ENCODE data around the gene MEIKIN. TPM values are rescaled to one million over a fixed set of nuclear protein-coding genes. Genes with fewer than 3 reads are reported as not detected.

Gene MEIKIN
- total RNA-seq, 1 experiment from 2014 or later: not detected

DNA sequence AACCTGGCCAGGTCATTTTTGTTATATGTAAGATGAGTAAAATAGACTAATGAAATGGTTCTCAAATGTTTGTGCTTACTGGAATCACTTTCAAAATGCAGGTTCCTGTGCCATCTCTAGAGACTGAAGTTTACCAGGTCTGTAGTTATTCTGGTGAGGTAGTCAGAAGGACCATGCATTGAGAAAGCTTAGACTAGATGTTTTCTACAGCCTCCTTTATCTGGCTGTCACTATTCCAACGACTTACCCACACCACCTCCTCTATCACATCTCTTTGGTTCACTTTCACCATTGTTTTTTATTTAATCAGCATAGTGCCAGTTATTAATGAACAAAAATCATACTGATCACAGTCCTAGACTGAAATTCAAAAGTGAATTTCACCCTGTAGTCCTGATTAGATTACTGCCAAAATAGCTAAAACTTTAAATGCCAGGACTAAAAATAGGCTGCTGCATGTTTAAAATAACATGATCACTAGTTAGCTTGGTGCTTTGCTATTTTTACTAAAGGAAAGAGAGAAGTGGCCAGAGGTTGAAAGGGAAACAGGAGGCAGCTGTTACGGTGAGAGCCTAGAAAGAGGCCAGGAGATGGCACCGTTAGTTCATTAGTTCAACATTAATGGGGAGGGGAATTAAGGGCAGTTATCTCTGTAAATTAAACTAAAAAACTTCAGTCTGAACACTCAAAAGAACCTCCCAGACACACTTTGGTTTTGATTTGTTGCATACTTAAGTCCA lies 134.8 kb downstream of the MEIKIN start:
- H3K4me3 Mint-ChIP-seq (ENCODE audit: low read depth, unreplicated experiment): no peak overlapping the region
- no peaks in the 10 kb centered on the region for H3K27me3 Mint-ChIP-seq (ENCODE audit: unreplicated experiment)
- CTCF ChIA-PET: interaction anchor here (0.7 to 2.2 kb wide), 4 partner anchors 11 to 253 kb away, joined by 3 to 19 read pairs (median 5); partner anchors contain the start of gene FNIP1
- no peaks in the 10 kb centered on the region for H3K36me3 Mint-ChIP-seq (ENCODE audit: insufficient read depth, unreplicated experiment)
- no peaks in the 10 kb centered on the region for H3K9me3 Mint-ChIP-seq (ENCODE audit: low read depth, unreplicated experiment)
- intact Hi-C loops (cut with micrococcal nuclease; ENCODE audit: unreplicated experiment): loop anchor here (1.0 kb wide), 1 partner anchor 197 kb away; no protein-coding TSS in a partner anchor
- BruUV-seq (replicated peaks): no TSS peak
- peak; percentile 19 for DNase-seq
- H3K4me1 Mint-ChIP-seq (ENCODE audit: low read depth, unreplicated experiment): peaks cover 10% of the 10 kb centered on the region
- no peak overlapping the region for H3K27ac Mint-ChIP-seq (ENCODE audit: unreplicated experiment)
- TF ChIP-seq, protein P1, sequence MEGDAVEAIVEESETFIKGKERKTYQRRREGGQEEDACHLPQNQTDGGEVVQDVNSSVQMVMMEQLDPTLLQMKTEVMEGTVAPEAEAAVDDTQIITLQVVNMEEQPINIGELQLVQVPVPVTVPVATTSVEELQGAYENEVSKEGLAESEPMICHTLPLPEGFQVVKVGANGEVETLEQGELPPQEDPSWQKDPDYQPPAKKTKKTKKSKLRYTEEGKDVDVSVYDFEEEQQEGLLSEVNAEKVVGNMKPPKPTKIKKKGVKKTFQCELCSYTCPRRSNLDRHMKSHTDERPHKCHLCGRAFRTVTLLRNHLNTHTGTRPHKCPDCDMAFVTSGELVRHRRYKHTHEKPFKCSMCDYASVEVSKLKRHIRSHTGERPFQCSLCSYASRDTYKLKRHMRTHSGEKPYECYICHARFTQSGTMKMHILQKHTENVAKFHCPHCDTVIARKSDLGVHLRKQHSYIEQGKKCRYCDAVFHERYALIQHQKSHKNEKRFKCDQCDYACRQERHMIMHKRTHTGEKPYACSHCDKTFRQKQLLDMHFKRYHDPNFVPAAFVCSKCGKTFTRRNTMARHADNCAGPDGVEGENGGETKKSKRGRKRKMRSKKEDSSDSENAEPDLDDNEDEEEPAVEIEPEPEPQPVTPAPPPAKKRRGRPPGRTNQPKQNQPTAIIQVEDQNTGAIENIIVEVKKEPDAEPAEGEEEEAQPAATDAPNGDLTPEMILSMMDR (IDR thresholded peaks at IDR 0.05; ENCODE audit: unreplicated experiment): no peak

DNA sequence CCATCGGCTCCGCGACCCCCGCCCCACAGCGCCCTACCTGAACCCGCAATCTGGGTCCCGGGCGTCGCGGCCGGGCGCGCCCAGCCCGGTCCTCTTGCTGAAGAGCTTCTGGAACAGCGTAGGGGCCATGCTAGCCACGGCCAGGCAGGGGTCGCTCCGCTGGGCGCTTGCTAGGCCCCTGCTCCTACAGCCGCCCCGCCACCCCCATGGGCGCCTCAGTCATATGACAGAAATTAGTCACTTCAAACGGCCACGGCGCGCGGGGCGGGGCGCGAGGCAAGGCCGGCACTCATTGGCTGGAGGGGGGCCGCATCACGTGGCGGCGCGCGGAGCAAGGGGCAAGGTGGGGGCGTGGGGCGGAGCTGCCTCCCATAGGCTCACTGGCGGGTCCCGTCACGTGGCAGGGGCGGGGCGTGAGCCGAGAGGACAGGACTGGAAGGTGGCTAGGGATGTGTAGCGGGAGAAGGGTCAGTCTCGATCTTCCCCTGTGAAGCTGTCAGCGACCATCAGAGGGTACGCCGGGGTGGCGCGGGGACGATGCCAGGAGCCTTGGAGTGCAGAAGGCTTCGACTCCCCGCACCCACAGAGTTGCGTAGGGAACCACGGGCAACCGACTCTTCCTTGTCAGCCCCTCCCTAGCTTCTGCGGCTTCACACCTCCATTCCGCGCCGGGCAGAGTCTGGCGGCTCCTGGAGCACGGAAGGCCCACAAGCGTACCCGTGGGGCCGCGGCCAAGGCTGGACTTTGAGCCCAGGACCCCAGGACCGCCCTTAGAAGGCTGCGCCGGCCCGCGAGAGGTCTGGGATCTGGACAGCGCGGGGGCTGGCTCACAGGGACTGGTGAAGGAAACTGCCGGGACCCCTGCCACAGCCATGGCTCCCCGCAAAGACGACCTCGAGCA lies 148.4 kb downstream of the MEIKIN start, which contains the start of gene FNIP1:
Gene FNIP1, minus strand, starts transcription at position 225 of the 901 bp plus-strand sequence. Its CDS starts 96 bp downstream, at position 129.
- peaks cover 42% of the 10 kb centered on the region for H3K36me3 Mint-ChIP-seq (ENCODE audit: insufficient read depth, unreplicated experiment)
- CTCF ChIA-PET: interaction anchor here (0.6 to 2.0 kb wide), 3 partner anchors 14 to 245 kb away, joined by 3 to 7 read pairs (median 5); no protein-coding TSS in a partner anchor
- peaks cover 9% of the 10 kb centered on the region for H3K4me1 Mint-ChIP-seq (ENCODE audit: low read depth, unreplicated experiment)
- TF ChIP-seq, protein P1 (IDR thresholded peaks at IDR 0.05; ENCODE audit: unreplicated experiment): no peak
- H3K4me3 Mint-ChIP-seq (ENCODE audit: low read depth, unreplicated experiment): peak within 1 kb of the TSS; percentile 95
- no peaks in the 10 kb centered on the region for H3K27me3 Mint-ChIP-seq (ENCODE audit: unreplicated experiment)
- peak within 1 kb of the TSS; percentile 94 for H3K27ac Mint-ChIP-seq (ENCODE audit: unreplicated experiment)
- no peaks in the 10 kb centered on the region for H3K9me3 Mint-ChIP-seq (ENCODE audit: low read depth, unreplicated experiment)
- BruUV-seq (replicated peaks): TSS peak; percentile 83
- DNase-seq: peak; percentile 100
- intact Hi-C loops (cut with micrococcal nuclease; ENCODE audit: unreplicated experiment): loop anchor here (5.0 kb wide), 3 partner anchors 160 to 210 kb away; partner anchors contain the start of gene RAPGEF6

DNA sequence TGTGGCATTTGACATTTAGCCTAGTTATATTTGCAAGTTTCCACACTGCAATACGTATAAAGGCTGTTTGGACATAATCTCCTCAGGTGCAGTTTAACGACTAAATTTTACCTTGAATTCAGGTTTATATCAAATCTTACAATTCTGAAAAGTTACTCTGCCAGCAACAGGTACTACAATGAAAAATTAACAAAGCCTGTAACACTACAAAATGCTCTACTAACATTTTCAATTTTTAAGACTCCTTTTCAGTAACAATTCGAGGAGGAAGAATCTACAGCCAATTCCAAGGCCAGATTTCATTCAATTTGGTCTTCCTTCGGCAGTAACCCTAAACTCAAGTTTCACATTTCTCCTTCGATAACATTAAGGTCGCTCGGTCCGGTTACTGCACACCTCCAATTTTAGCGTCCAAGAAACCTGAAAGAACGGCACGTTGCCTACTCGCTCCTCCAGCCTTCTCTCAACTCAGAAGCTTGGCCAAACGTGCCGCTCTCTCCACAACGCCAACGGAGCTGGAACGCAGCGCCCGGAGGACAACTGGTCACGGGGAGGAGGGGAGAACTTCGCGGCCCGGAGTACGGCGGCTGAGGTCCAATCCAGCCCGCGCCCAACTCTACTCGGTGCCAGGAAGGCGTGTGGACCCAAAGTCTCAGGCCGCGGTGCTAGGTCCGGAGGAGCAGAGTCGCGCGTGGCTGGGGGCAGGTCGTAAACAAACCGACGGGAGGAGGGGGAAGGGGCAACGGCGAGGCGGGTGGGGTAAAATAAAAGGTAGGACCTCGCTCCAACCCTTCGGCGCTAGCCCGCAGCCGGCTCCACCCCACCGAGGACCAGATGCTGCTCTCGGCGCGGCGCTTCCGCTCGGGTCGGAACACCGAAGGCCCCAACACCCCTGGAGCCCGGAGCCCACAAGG lies 149.3 kb downstream of the MEIKIN start:
- peaks cover 42% of the 10 kb centered on the region for H3K36me3 Mint-ChIP-seq (ENCODE audit: insufficient read depth, unreplicated experiment)
- TSS peak; percentile 44 for BruUV-seq (replicated peaks)

More for the DNA sequence above, 149.3 kb downstream of the MEIKIN start:
- intact Hi-C loops (cut with micrococcal nuclease; ENCODE audit: unreplicated experiment): loop anchor here (5.0 kb wide), 3 partner anchors 159 to 211 kb away; partner anchors contain the start of gene RAPGEF6
- Mint-ChIP-seq H3K4me1 (ENCODE audit: low read depth, unreplicated experiment) (peaks cover 10% of the 10 kb centered on the region), H3K9me3 (ENCODE audit: low read depth, unreplicated experiment) (no peaks in the 10 kb centered on the region), H3K27ac (ENCODE audit: unreplicated experiment) (peak overlapping the region; percentile 94), H3K27me3 (ENCODE audit: unreplicated experiment) (no peaks in the 10 kb centered on the region), H3K4me3 (ENCODE audit: low read depth, unreplicated experiment) (peak overlapping the region; percentile 95)
- TF ChIP-seq, protein P1 (IDR thresholded peaks at IDR 0.05; ENCODE audit: unreplicated experiment): no peak
- peak; percentile 51 for DNase-seq
- CTCF ChIA-PET: interaction anchor here (1.3 to 2.0 kb wide), 2 partner anchors 15 to 212 kb away, joined by 5 to 7 read pairs; no protein-coding TSS in a partner anchor

Measured in Calu3 (cell line).